Erythroblast (primary cell): ENCODE results near the gene HDAC11.

ENCODE experiments used
- GATA1 ChIP-seq: IDR thresholded peaks from 2 replicates; pipeline ENCODE4 v1.6.1; 2011; ENCODE audit warnings: low read depth, mild to moderate bottlenecking, control low read depth, low read length, moderate library complexity
- POLR2A ChIP-seq: IDR thresholded peaks from 2 replicates; pipeline ENCODE4 v1.6.1; 2011; ENCODE audit warnings: mild to moderate bottlenecking, low read length

- TF ChIP-seq POLR2A (no peak), GATA1 (no peak)
Observed at GRCh38 chr3:13536832-13537231, 56.7 kb downstream of the HDAC11 start.
